Neural cell (in vitro differentiated cells): ENCODE measurements around the gene SND1. TPM values are rescaled to one million over a fixed set of nuclear protein-coding genes. Genes with fewer than 3 reads are reported as not detected.

ENCODE experiments used
- H2AFZ ChIP-seq: fragments of 200-600, 300-800 bp; sonication (generic), shearing (Covaris generic); 2 replicates; pipeline ENCODE4 v1.6.0; 2014; ENCODE audit warnings: low read depth, mild to moderate bottlenecking, antibody characterized with exemption, low read length, moderate library complexity
- H3F3A ChIP-seq: fragments of 200-600 bp; shearing (Covaris generic); 2 replicates; pipeline ENCODE4 v1.6.1; 2016; ENCODE audit warnings: mild to moderate bottlenecking, moderate library complexity, mixed read lengths, antibody characterized with exemption, low read length; ENCODE audit not compliant: insufficient read depth, poor library complexity, severe bottlenecking
- H3K27ac ChIP-seq: fragments of 200-600, 300-800 bp; sonication (generic), shearing (Covaris generic); 2 replicates; pipeline ENCODE4 v1.5.1; 2014; ENCODE audit warnings: mild to moderate bottlenecking, low read length, moderate library complexity
- H3K27me3 ChIP-seq: fragments of 300-800, 200-600 bp; sonication (generic), shearing (Covaris generic); 2 replicates; pipeline ENCODE4 v1.6.0; 2014; ENCODE audit warnings: mild to moderate bottlenecking, low read depth, low read length, moderate library complexity; ENCODE audit not compliant: insufficient read depth
- H3K36me3 ChIP-seq: fragments of 300-800, 200-600 bp; sonication (generic), shearing (Covaris generic); 2 replicates; pipeline ENCODE4 v1.5.1; 2014; ENCODE audit warnings: mild to moderate bottlenecking, antibody characterized with exemption, low read length, moderate library complexity; ENCODE audit not compliant: insufficient read depth
- H3K4me2 ChIP-seq: fragments of 300-800, 200-600 bp; sonication (generic), shearing (Covaris generic); 2 replicates; pipeline ENCODE4 v1.6.0; 2014; ENCODE audit warnings: mild to moderate bottlenecking, low read length
- H3K4me3 ChIP-seq: fragments of 300-800, 200-600 bp; sonication (generic), shearing (Covaris generic); 2 replicates; pipeline ENCODE4 v1.5.1; 2014; ENCODE audit warnings: mild to moderate bottlenecking, low read length, moderate library complexity
- H3K79me2 ChIP-seq: fragments of 200-600 bp; shearing (Covaris generic); replicated peaks from 2 replicates; pipeline ENCODE4 v1.6.0; 2014; ENCODE audit warnings: mild to moderate bottlenecking, low read length, moderate library complexity; ENCODE audit not compliant: insufficient read depth
- H3K9ac ChIP-seq: fragments of 300-800, 200-600 bp; sonication (generic), shearing (Covaris generic); 2 replicates; pipeline ENCODE4 v1.6.1; 2016; ENCODE audit warnings: mild to moderate bottlenecking, low read length, mixed read lengths
- H3K9me2 ChIP-seq: fragments of 200-600 bp; shearing (Covaris generic); 2 replicates; pipeline ENCODE4 v1.6.1; 2016; ENCODE audit warnings: mild to moderate bottlenecking, low read length, mixed read lengths; ENCODE audit not compliant: insufficient read depth
- H3K9me3 ChIP-seq: fragments of 200-600, 300-800 bp; sonication (generic), shearing (Covaris generic); 2 replicates; pipeline ENCODE4 v1.6.1; 2016; ENCODE audit warnings: mild to moderate bottlenecking, mixed run types, low read length, moderate library complexity, mixed read lengths
- H4K20me1 ChIP-seq: fragments of 200-600 bp; shearing (Covaris generic); 2 replicates; pipeline ENCODE4 v1.6.1; 2016; ENCODE audit warnings: mild to moderate bottlenecking, mixed run types; ENCODE audit not compliant: insufficient read depth
- EZH2 ChIP-seq: fragments of 200-600, 300-800 bp; shearing (Covaris generic), sonication (generic); IDR thresholded peaks from 2 replicates; pipeline ENCODE4 v1.6.1; 2014; ENCODE audit warnings: antibody characterized with exemption, low read length, borderline replicate concordance, mild to moderate bottlenecking; ENCODE audit not compliant: insufficient read depth, poor library complexity, severe bottlenecking
- MXI1 ChIP-seq: fragments of 450-650 bp; conservative IDR thresholded peaks from 2 replicates; pipeline ENCODE4 v1.6.1; 2014; ENCODE audit warnings: antibody characterized with exemption, mild to moderate bottlenecking; ENCODE audit not compliant: poor library complexity, severe bottlenecking
- RAD21 ChIP-seq: fragments of 450-650 bp; conservative IDR thresholded peaks from 2 replicates; pipeline ENCODE4 v1.6.1; 2014; ENCODE audit warnings: antibody characterized with exemption, mild to moderate bottlenecking, moderate library complexity
- TAF1 ChIP-seq: IDR thresholded peaks from 2 replicates; pipeline ENCODE4 v1.6.1; 2012; ENCODE audit warnings: low read depth
- polyA plus RNA-seq: library from polyadenylated mRNA; depleted of rRNA; stranded (reverse); fragments of >200 nt; gene quantifications from 2 replicates; pipeline ENCODE4 v1.2.3, GENCODE V29; 2014
- TF ChIP-seq, protein P1 (sequence below): fragments of 450-650 bp; IDR thresholded peaks from 2 replicates; pipeline ENCODE4 v1.5.1; 2014; ENCODE audit warnings: antibody characterized with exemption, mild to moderate bottlenecking, moderate library complexity; ENCODE audit not compliant: poor library complexity, severe bottlenecking
- TF ChIP-seq, protein P2 (sequence below): IDR thresholded peaks from 2 replicates; pipeline ENCODE4 v1.6.1; 2012; ENCODE audit warnings: borderline replicate concordance

Gene SND1
- polyA plus RNA-seq, 1 donor from 2014 or later = 37.4 TPM

DNA sequence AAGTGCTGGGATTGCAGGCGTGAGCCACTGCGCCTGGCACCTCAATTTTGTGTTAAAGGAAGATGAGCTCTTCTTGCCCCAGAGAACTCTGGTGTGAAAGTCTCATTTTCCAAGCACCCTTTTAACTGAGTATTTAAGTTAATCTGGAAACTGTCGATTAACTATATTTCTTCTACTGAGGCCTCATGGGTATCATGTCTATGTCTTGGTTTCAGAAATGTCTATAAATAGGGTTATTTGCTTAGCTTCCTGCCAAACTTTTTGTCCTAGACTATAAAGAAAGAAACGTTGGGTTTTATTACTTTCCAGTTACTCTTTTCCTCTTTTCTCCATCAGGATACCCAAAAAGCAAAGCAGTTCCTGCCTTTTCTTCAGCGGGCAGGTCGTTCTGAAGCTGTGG, 276.9 kb downstream of the SND1 start:
- Histone ChIP-seq H3K9ac (no peak overlapping the region), H3K27me3 (no peaks in the 10 kb centered on the region), H3F3A (no peaks in the 10 kb centered on the region), H4K20me1 (no peaks in the 10 kb centered on the region), H3K36me3 (peaks cover 7% of the 10 kb centered on the region), H3K79me2 (no peaks in the 10 kb centered on the region), H3K4me3 (no peak overlapping the region), H3K27ac (no peak overlapping the region), H3K4me2 (no peak overlapping the region), H3K9me3 (peaks cover 5% of the 10 kb centered on the region), H2AFZ (no peak overlapping the region), H3K9me2 (no peaks in the 10 kb centered on the region)
- TF ChIP-seq MXI1 (no peak), RAD21 (no peak)

DNA sequence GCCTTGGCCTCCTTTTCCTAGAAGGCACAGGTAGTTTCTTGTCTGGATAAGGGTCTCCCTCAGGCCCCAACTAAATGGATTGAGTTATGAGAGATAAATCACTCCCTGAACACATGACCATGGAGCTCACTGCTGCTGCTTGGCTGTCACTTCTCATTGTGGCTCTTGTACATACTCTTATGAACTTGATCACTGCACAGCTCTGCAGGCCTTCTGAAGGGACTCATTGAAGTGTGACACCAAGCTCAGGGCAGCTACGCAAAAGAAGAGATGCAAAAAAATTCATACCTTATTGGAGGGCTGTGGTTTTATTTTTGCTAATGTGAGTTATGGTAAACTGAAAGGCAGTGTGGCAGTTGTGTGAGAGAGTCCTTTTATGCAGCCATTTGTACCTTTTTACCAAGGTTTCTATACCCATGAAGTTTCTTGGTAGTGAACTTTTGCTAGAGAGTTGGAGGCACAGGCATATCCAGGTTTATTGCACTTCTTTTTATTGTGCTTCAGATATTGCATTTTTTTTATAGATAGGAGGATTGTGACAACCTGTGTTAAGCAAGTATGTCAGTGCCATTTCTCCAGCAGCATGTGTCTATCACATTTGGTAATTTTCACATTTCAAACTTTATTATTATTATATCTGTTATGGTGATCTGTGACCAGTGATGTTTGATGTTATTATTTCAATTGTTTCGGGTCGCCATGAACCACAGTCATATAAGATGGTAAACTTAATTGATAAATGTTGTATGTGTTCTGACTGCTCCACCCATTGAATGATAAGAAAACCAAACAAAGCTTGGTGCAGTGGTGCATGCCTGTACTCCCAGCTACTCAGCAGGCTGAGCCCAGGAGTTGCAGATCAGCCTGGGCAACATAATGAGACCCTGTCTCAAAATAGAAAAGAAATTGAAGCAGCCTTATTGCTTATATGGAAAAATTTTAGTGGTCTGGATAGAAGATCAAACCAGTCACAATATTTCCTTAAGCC, 278.6 kb downstream of the SND1 start:
- Histone ChIP-seq H3K27ac (no peak overlapping the region), H3K27me3 (no peaks in the 10 kb centered on the region), H3K4me3 (no peak overlapping the region), H2AFZ (no peak overlapping the region), H3K79me2 (no peaks in the 10 kb centered on the region), H3K9me3 (peaks cover 5% of the 10 kb centered on the region), H4K20me1 (no peaks in the 10 kb centered on the region), H3K9ac (no peak overlapping the region), H3K4me2 (no peak overlapping the region), H3K36me3 (peaks cover 7% of the 10 kb centered on the region), H3K9me2 (no peaks in the 10 kb centered on the region), H3F3A (no peaks in the 10 kb centered on the region)
- TF ChIP-seq, protein P1, sequence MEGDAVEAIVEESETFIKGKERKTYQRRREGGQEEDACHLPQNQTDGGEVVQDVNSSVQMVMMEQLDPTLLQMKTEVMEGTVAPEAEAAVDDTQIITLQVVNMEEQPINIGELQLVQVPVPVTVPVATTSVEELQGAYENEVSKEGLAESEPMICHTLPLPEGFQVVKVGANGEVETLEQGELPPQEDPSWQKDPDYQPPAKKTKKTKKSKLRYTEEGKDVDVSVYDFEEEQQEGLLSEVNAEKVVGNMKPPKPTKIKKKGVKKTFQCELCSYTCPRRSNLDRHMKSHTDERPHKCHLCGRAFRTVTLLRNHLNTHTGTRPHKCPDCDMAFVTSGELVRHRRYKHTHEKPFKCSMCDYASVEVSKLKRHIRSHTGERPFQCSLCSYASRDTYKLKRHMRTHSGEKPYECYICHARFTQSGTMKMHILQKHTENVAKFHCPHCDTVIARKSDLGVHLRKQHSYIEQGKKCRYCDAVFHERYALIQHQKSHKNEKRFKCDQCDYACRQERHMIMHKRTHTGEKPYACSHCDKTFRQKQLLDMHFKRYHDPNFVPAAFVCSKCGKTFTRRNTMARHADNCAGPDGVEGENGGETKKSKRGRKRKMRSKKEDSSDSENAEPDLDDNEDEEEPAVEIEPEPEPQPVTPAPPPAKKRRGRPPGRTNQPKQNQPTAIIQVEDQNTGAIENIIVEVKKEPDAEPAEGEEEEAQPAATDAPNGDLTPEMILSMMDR = no peak
- TF ChIP-seq, protein P2, sequence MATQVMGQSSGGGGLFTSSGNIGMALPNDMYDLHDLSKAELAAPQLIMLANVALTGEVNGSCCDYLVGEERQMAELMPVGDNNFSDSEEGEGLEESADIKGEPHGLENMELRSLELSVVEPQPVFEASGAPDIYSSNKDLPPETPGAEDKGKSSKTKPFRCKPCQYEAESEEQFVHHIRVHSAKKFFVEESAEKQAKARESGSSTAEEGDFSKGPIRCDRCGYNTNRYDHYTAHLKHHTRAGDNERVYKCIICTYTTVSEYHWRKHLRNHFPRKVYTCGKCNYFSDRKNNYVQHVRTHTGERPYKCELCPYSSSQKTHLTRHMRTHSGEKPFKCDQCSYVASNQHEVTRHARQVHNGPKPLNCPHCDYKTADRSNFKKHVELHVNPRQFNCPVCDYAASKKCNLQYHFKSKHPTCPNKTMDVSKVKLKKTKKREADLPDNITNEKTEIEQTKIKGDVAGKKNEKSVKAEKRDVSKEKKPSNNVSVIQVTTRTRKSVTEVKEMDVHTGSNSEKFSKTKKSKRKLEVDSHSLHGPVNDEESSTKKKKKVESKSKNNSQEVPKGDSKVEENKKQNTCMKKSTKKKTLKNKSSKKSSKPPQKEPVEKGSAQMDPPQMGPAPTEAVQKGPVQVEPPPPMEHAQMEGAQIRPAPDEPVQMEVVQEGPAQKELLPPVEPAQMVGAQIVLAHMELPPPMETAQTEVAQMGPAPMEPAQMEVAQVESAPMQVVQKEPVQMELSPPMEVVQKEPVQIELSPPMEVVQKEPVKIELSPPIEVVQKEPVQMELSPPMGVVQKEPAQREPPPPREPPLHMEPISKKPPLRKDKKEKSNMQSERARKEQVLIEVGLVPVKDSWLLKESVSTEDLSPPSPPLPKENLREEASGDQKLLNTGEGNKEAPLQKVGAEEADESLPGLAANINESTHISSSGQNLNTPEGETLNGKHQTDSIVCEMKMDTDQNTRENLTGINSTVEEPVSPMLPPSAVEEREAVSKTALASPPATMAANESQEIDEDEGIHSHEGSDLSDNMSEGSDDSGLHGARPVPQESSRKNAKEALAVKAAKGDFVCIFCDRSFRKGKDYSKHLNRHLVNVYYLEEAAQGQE = no peak
- no peak for TF ChIP-seq TAF1

DNA sequence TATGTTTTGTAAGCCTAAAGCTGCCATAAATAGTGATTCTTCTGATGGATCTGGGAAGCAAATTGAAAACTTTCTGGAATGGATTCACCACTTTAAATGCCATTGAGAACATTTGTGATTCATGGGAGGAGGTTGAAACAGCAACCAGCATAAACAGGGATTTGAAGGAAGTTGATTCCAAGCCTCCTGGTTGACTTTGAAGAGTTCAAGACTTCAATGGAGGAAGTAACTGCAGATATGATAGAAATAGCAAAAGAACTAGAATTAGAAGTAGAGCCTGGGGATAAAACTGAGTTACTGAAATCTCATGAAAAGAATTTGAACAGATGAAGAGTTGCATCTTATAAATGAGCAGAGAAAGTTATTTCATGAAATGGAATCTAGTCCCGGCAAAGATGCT, 280.1 kb downstream of the SND1 start:
- H3K9me3 ChIP-seq = peaks cover 5% of the 10 kb centered on the region
- H2AFZ ChIP-seq = no peak overlapping the region
- H3K79me2 ChIP-seq = no peaks in the 10 kb centered on the region
- no peaks in the 10 kb centered on the region for H3F3A ChIP-seq
- H3K4me2 ChIP-seq = no peak overlapping the region
- TF ChIP-seq EZH2 (no peak), MXI1 (no peak)
- TF ChIP-seq, protein P1 = no peak
- TF ChIP-seq, protein P2 = no peak
- H4K20me1 ChIP-seq = no peaks in the 10 kb centered on the region
- no peaks in the 10 kb centered on the region for H3K27me3 ChIP-seq
- peaks cover 7% of the 10 kb centered on the region for H3K36me3 ChIP-seq
- no peak overlapping the region for H3K9ac ChIP-seq
- H3K27ac ChIP-seq = no peak overlapping the region
- no peak overlapping the region for H3K4me3 ChIP-seq
- H3K9me2 ChIP-seq = no peaks in the 10 kb centered on the region
